ENCODE measurements around the gene BPI. TPM values are rescaled to one million over a fixed set of nuclear protein-coding genes. Genes with fewer than 3 reads are reported as not detected.

BPI gene
- total and polyA plus RNA-seq, 3 donors from 2014 or later = 9.3 to 29.0 (median 17.5) TPM

- Histone ChIP-seq H3K4me3 (no peak overlapping the region), H3K27ac (peak overlapping the region; percentile 2 to 76), H3K36me3 (ENCODE audit: low read depth, missing control alignments) (no peaks in the 10 kb centered on the region), H3K9me3 (no peaks in the 10 kb centered on the region), H3K27me3 (no peaks in the 10 kb centered on the region), H3K4me1 (peaks cover 13% of the 10 kb centered on the region)
- 90 to 91% methylated on average over 3 to 6 of the region's 6 CpGs for WGBS, 2 donors
- intact Hi-C loops (cut with DNase I; ENCODE audit: low total_unique reads) = loop anchor here (10.0 kb wide), 1 partner anchor 55 kb away; no protein-coding TSS in a partner anchor
- TF ChIP-seq POLR2A (IDR thresholded peaks at IDR 0.05) (no peak), CTCF (IDR thresholded peaks at IDR 0.05) (no peak)
- no peak for DNase-seq
These were observed 4.0 kb upstream of the BPI start for GRCh38 chr20:38299963-38300362.

- intact Hi-C loops (cut with DNase I; ENCODE audit: low total_unique reads) = loop anchor here (10.0 kb wide), 1 partner anchor 56 kb away; no protein-coding TSS in a partner anchor
These were observed 3.5 kb upstream of the BPI start for GRCh38 chr20:38300438-38300837.

GRCh38 chr20:38301309-38301708, 2.6 kb upstream of the BPI start:
- Histone ChIP-seq H3K27me3 (no peaks in the 10 kb centered on the region), H3K9me3 (no peaks in the 10 kb centered on the region), H3K27ac (no peak overlapping the region), H3K4me1 (peaks cover 13% of the 10 kb centered on the region), H3K4me3 (no peak overlapping the region), H3K36me3 (ENCODE audit: low read depth, missing control alignments) (no peaks in the 10 kb centered on the region)
- 91 to 93% methylated on average over 3 of the region's 3 CpGs for WGBS, 2 donors
- TF ChIP-seq CTCF (IDR thresholded peaks at IDR 0.05) (no peak), POLR2A (IDR thresholded peaks at IDR 0.05) (no peak)
- intact Hi-C loops (cut with DNase I; ENCODE audit: low total_unique reads) = loop anchor here (10.0 kb wide), 1 partner anchor 57 kb away; no protein-coding TSS in a partner anchor
- DNase-seq = no peak

More at GRCh38 chr20:38300438-38300837, 3.5 kb upstream of the BPI start:
- Histone ChIP-seq H3K36me3 (ENCODE audit: low read depth, missing control alignments) (no peaks in the 10 kb centered on the region), H3K27me3 (no peaks in the 10 kb centered on the region), H3K27ac (no peak overlapping the region), H3K4me3 (no peak overlapping the region), H3K9me3 (no peaks in the 10 kb centered on the region), H3K4me1 (peaks cover 13% of the 10 kb centered on the region)
- no peak for DNase-seq
- WGBS, 2 donors = 78 to 91% methylated on average over 4 of the region's 4 CpGs
- TF ChIP-seq POLR2A (IDR thresholded peaks at IDR 0.05) (no peak), CTCF (IDR thresholded peaks at IDR 0.05) (no peak)

- Histone ChIP-seq H3K4me3 (no peak overlapping the region), H3K27ac (no peak overlapping the region), H3K27me3 (no peaks in the 10 kb centered on the region), H3K36me3 (ENCODE audit: low read depth, missing control alignments) (no peaks in the 10 kb centered on the region), H3K9me3 (no peaks in the 10 kb centered on the region), H3K4me1 (peaks cover 13% of the 10 kb centered on the region)
- TF ChIP-seq POLR2A (IDR thresholded peaks at IDR 0.05) (no peak), CTCF (IDR thresholded peaks at IDR 0.05) (no peak)
- intact Hi-C loops (cut with DNase I; ENCODE audit: low total_unique reads) = loop anchor here (10.0 kb wide), 1 partner anchor 58 kb away; no protein-coding TSS in a partner anchor
- DNase-seq = no peak
- 42 to 54% methylated on average over 11 of the region's 11 CpGs for WGBS, 2 donors
These were observed 1.2 kb upstream of the BPI start for GRCh38 chr20:38302786-38303185.

- DNase-seq = no peak
- Histone ChIP-seq H3K27ac (no peak overlapping the region), H3K27me3 (no peaks in the 10 kb centered on the region), H3K36me3 (ENCODE audit: low read depth, missing control alignments) (no peaks in the 10 kb centered on the region), H3K9me3 (no peaks in the 10 kb centered on the region), H3K4me3 (no peak overlapping the region), H3K4me1 (peaks cover 5% of the 10 kb centered on the region)
- TF ChIP-seq POLR2A (IDR thresholded peaks at IDR 0.05) (no peak), CTCF (IDR thresholded peaks at IDR 0.05) (peak in 2 of 3 experiments; percentile 7 to 29)
- intact Hi-C loops (cut with DNase I; ENCODE audit: low total_unique reads) = loop anchor here (10.0 kb wide), 1 partner anchor 60 kb away; no protein-coding TSS in a partner anchor
- 72 to 80% methylated on average over 7 to 8 of the region's 8 CpGs for WGBS, 2 donors
These were observed 990 bp downstream of the BPI start for GRCh38 chr20:38304845-38305447.
